ENCODE data around the gene CA12.
"Not testable (repeated sequence)": the region's sequence is repeated elsewhere in the genome, so short reads cannot be mapped to it uniquely, and the experiment has no call there.

The CA12 gene

DNA sequence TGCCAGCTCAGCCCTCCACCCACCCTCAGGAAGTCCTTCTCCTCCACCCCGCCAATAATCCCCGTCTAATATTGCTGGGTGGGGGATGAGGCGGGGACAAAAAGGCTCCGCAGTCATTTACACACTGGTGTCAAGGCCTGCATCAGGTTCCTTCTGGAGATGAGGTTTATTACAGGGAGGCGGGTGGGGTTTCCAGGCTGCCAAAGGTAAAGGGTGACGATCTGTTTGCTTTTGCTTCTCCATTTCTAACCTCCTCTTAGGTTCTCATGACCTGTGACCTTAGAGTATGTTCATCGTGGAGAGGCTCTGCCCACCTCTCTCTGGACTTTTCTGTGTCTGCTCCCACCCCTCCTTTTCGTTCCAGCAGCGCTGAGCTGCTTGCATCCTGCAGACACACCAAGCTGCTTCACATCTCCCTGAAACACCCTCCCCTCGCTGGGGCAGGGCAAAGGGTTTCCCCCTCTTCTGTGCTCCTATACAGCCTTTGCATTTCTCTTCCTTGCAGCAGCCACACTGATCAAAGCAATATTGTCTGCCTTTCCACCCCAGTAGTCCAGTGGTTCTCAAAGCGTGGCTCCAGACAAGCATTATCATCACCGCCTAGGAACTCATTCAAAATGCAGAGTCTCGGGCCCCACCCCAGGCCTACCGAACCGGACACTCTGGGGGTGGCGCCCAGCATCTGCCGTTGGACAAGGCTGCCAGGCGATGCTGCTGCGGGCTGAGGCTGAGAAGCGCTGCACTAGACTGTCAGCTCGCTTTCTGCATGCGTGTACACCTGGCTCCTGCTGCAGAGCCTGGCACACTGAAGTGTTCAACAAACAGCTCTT is 26.6 kb downstream of the CA12 start:
- no peak for DNase-seq

DNA sequence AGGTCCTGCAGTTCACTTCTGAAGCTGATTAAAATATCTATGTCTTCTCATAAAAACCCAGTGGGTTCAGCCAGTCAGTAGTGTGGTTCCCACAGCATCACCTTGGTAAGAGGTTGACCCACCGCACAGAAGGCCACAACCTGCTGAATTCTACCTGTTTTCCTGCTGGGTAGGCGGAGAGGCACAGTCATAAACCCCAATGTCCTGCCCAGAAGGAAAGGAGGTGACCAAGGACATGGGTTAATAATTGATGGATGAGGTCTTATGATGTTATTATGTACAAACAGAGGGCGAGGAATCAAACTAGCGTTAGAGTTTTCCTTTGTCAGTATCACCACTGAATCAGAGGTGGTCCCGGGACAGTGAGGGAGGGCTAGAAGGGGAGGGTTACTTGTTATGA is 27.8 kb downstream of the CA12 start:
- no peak for DNase-seq

DNA sequence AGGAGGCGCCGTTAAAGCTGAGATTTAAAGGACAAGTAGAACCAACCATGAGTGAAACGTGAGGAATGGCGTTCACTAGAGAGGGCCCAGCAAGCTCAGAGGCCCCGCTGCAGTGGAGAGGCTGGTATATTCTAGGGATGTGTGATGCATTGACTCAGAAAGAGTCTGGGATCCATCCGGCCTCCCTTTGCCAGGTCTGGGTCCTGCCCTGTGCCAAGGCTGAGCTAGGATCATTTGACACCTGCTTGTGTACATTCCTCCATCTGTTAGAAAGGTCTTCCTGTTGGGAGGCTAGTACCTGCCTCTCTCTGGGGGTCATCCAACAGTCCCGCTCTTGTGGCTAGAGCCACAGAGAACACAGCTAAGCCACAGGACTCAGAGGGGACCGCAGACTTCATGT is 28.4 kb downstream of the CA12 start:
- no peak for DNase-seq

DNA sequence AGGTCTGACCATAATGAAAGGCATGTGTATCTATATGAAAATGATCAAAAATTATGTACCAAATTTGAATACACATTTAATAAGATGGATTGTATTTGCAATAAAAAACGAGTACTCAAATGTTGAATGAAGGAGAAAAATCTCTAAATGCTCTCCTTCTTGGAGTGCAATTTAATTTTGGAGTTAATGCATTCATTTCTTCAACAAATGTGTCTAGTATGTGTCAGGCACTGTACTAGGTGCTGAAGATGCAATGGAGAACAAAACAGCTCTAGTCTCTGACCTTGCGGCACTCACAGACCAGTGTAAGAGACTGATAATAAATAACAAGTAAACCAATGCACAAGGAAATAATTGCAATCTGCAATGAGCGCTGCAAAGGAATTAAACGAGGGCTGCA is 28.8 kb downstream of the CA12 start:
- no peak for DNase-seq

DNA sequence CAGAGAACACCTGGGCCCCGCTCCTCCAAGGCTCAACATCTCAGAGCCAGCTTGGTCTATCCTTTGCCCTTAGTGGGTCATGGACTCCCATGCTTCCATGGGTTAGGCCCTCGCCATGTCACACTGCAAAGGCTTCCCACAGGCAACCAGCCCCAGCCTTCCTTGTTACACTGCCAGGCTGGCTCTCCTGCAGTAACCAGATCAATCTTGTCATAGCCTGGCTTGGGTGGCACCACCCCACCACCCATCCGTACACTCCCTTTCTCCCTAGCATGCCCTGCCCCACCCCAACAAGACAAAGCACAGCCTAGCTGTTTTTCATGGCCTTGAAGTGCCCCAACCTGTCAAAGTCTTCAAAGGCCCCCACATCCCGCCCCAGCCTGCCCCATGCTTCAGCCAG is 30.5 kb downstream of the CA12 start:
- no peak for DNase-seq

DNA sequence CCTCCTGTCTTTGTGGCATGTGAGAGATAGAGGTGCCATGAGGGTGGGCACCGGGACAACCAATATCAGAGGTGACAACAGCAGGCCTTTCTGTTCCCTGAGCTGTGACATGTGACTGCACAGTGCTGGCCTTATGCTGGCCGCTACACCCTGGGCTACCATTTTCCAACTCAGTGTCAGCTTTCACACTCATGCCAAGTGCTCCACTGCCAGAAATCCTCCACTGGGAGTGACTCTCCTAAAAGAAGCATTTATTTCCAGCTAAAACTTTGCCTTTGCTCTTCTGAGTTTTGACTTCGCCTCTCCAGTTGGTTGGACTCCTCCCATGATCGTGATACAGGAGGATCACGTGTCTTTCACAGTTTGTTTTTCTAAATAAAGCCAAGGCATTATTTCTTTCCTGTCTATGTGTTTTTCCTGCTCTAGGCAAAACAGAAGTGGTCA is 31.4 kb downstream of the CA12 start:
- no peak for DNase-seq

DNA sequence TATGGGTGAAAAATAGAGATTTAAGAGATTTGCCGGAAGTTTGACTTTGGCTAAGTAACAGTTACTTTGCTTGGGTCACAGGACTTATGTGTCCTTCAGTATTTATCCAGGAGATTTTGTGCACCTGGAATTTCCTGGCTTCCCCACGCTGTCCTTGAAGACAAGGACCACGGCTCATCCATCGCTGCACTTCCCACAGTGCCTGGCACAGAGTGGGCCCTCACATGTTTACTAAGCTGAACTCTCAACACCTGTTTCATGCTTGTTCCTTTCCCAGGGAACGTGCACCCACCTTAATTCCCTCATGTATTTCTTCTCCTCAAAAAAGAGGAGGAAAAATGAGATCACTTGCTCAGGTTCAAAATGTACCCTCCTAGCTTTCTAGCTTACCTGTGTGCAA is 32.0 kb downstream of the CA12 start:
- no peak for DNase-seq

DNA sequence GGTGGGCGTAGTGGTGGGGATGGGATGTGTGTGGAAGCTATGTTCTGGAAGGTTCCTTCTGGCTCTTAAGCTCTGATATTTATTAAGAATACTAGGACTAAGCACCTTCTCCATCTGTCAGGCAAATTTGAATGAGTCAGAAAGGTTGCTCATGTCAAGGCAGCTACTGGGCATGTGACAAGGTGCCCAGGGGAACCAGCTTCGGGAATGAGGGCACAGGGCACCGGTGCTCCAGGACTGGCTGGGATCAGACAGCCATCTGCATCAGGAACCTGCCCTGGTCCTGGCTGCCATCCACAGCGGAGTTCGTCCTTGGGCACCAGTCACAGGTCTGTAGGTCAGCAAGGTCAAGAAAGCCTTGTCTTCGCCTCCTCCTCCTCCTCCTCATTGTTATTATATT is 32.5 kb downstream of the CA12 start:
- no peak for DNase-seq

DNA sequence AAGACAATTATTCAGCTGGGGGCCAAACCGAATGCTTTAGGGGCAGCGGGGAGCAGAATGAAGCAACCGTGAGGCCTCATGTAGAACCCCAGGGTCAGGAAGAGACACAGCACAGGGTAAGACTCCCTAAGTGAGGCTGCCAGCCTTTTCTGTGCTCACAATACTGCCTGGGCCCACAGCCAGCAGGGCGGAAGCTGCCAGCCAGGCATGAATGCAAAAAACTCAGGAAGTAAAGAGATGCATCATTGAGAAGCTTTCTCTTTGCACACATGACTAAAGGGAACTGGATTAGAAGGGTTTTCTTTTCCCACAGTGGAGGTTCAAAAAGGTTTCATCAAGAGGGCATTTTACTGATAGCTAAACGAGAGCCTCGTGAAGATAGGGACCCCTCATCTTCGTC is 33.3 kb downstream of the CA12 start:
- DNase-seq = peak in 1 of 2 donors; percentile 12

DNA sequence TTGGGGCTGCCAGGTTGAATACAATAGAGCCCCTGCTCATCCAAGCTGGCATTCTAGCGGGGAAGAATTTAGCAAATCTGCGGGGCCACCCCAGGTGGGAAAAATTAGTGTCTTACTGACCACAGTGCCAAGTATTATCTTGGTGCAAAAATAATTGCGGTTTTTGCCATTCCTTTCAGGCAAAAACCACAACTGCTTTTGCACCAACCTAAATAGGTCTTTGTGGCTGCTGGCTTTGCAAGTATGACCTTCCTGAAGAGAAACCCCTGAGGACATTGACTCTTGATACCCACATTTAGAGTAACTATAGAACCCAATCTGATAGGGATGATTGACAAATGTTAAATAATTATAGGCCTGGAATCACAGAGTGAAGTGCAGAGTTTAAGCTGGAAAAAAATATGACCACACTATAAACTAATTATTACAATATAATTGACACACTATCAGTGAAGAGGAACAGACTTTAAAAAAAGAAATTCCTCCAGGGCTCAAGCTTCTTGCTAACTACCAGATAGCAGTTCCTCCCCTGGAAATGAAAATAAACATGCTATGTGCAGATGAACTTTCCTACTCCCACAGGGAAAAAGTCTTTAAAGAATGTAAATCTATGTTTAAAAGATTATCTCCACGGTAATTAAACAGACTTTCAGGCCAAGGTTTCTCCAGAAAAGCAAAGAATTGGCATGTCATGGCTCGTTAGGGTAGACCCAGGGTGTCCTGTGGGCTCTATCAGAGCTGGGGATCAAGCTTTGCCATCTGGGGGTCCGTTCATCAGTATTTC is 34.4 kb downstream of the CA12 start:
- DNase-seq = no peak

DNA sequence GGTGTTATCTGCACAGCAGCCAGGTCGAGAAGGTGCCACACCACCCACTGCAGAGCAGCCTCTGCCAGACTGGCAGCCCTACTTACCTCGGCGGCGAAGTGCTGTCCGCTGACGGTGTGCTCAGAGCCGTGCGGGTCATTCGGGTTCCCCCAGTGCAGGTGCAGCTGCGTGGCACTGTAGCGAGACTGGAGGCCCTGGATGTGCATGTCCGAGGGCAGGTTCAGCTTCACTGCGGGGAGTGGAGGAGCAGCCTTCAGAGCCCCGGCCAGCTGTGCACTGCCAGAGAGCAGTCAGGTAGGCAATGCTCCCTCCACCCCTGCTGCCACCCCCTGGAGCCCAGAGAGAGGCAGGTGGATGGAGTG is 36.3 kb downstream of the CA12 start:
- no peak for DNase-seq

DNA sequence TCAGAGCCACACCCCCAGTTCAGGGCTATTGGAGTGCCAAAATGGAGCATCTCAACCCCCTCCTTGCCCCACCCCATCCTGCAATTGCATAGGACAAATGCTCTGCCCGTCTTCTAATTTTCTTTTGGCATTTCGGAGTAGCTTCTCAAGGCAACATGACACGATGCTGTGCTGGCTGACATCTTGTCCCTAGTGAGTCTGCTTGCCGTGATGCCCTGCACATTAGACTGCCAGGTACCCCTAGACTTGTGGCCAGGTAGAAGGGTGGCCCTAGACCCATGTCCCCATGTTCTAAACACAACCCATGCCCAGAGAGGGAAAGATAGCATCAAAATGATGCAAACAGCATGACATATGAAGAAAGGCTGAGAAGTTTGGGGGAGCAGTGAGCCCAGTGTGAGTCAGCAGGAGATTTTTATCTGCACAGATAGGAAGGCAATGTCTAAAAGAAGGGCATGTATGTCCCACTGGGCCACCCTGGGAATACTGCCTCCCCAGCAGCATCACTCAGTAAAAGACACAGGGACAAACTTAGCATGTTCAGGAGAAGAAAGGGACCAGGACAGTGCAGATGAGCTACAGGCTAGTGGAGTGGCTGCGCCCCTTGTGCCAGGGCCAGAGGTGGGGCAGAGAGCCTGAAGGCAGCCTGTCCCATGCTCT is 36.8 kb downstream of the CA12 start:
- DNase-seq = no peak

DNA sequence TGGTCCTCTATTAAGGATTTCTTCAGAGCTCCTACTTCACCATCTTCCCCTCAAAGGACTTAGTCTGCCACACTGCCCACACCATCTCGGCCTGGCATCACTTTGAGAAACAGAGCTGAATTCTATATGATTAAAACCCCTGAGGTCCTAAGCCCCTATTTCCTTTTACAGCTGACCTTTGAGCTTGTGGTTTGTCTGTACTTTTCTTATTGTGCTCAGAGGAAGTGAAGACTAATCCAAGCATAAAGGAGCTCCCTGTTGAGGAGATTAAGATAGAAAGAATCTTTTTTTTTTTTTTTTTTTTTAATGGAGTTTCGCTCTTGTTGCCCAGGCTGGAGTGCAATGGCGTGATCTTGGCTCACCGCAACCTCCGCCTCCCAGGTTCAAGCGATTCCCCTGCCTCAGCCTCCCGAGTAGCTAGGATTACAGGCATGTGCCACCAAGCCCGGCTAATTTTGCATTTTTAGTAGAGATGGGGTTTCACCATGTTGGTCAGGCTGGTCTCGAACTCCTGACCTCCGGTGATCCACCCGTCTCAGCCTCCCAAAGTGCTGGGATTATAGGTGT is 38.6 kb downstream of the CA12 start:
- DNase-seq = not testable (repeated sequence)

DNA sequence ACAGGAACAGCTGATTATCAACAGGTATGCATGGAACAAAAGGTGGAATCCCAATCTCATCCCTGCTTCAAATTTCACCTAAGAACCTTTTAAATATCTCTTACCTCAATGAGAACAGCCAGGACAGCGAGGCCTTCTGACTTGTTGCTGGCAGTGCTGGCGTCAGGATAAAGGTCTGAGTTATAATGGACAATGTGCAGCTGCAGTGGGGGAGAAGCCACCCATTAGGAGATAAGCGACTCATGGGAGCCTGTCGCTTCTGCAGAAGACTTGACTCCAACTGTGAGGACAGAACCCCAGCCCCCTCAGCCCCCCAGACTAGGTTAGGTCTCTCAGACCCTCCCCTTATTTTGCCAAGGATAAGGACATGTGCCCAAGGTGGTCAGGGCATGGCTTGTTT is 39.7 kb downstream of the CA12 start:
- no peak for DNase-seq

DNA sequence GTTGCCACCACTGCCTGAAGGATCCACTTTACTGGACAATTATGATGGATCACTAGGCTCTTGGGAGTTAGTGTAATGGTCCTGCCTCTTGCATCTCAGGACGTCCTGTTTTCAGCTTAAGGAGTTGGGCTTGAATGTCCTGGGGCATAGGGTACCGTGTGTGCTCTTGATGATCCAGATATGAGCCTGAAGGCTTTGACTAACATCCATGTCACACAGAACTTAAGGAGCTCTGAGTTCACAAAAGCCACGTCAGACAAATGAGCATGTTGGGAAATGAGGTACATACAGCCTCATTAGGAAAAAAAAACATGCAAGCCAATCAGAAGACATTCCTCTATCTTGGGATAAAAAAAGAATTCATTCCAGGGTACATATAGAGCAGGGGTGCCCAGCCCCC is 40.8 kb downstream of the CA12 start:
- no peak for DNase-seq

DNA sequence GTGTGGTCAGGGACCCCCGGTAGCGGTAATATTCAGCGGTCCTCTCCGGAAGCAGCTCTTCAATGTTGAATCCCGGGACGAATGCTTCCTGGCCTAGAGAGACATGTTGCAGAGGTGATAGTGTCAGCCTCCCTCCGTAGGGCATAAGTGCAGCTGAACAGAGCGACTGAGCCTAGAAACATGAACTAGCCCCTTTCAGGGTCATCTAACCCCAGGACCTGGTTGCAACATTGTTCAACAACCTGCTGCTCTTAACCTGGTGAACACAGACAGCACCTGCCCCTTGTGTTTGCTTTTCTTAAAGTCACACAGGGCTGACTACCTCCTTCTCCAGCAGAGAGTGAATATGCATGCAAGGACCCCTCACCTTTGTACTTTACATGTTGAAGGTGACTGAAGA is 41.3 kb downstream of the CA12 start:
- no peak for DNase-seq

DNA sequence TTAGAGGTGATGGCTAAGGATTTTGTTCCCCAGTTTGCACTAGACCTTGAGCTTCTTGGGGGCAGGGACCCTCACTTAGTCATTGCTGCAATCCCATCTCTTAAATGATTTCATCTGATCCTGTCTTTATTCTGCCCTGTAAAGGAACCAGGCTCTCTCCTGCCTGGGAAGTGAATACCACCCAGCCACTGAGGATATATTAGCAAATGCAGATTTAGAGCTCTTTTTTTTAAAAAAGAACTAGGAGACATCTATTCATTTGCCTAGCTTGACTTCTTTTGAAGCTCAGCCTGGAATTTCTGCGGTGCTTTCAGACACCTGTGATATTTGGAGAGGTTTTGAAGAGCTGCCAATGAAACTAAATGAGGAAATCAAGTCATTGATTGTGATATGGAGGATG is 41.8 kb downstream of the CA12 start:
- no peak for DNase-seq

DNA sequence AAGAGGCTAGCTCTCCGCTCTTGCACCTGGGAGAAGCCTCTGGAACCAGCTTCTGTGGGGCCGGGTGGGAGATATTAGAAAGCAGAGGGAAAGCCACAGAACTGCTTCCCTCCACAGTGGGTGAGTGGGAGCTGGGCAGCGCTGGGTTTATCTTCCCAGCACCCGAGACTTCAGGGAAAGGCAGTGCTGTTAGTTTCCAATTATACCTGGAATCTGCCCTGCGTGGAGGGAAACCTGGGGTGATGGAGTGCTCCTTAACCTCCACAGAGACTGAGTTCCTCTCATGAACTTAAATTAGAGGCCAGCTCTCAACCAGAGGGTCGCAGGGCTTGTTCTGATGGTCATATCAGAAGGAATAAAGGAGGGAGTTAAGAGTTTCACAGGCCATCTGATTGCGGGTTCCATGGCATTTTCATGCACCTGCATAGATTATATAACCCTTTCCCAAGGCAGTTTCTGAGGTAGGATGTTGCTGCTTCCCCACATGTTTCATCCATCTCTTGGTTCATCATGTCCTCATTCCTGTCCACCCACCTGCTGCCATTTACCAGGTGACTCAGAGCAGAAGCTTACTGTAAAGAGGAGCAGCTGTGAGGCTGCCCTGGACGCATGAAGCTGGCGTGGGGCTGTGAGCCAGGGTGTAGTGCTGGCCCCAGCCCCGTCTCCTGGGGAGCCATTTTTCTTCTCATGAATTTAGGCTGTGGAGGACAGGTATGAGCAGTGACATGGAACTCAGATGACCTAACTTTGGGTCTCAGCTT is 42.5 kb downstream of the CA12 start:
- no peak for DNase-seq

DNA sequence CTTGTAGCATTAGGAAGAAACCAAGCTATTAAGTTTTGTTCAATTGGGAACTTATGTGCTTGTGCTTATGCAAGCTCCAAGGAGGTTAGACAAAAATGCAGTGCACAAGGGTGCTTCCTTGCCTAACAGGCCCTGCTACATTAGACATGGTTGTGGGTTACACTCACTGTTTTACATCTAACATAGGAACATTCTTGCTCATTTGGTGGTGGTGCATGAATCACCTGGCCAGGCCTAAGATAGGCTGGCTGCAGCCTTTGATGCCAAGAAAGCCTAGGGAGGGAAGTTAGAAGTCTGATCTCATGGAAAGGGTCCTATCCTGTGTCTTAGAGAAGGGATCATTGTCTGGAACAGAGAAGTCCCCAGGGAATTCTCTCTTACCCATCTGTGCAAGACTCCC is 43.5 kb downstream of the CA12 start:
- no peak for DNase-seq

DNA sequence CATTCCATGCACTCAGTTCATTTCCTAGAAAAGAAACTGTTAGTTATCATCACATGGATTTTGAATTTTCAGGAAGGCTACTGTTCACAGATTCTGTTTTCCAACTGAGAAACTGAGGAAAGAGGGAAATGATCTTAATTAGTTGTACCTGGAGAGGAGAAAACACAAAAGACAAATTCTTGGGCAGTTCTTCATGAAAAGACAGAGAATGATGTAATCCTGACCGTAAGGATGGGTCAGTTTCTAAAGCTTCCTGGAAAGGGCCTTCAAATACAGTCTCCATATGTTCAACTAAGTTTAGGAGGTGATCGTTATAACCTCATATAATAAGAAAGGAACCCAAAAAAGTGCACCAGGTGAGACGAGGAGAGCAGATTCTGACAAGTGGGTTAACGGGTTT is 44.6 kb downstream of the CA12 start:
- DNase-seq = no peak

DNA sequence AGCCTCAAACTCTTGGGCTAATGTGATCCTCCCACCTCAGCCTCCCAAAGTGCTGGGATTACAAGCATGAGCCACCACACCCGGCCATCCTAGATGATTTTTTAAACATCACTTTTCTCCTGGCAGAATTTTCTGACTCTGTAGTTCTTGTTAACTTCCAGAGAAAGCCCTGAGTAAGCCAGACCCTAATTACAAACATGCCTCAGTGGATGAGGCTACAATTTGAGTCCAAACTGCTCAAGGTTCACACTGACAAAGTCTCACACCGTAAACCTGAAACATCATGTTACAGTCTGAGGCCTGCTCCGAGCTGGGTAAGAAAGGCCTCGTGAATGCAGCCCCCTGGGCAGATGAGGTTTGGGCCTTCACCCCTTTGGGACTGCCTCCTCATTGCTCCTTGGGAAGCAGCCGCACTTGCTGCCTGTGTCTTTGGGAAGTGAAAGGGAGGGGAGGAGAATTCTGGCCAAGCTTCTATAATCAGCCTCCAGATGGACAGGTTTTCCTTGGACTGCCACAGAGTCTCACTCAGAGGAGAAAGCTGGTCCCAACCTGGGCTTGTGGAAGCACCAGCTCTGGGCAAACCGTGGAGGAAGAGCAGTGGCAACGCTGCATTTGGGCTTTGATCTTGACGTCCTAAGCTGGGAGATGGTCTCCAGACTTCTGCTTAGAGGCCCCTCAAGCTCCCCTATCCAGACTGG is 46.0 kb downstream of the CA12 start:
- DNase-seq = no peak

DNA sequence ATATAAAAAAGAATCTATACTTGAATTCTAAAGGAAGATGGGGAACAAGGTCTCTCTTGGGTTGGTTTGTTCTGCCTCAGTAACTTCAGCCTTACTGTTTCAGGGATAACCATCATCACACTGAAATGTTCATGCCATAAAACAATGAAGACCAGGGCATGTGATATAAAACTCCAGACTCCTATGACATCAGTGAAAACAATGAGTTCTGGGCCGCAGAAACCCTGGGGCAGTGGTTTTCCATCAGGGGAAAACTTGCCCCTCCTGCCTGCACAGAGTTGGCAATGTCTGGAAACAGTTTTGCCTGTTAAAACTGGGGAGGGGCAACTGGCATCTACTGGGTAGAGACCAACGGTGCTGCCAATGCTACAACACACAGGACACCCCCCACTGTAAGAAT is 46.8 kb downstream of the CA12 start:
- no peak for DNase-seq
